Erythroblast (primary cell): ENCODE results near the gene AMPD2.

Experiments used
- GATA1 ChIP-seq: IDR thresholded peaks from 2 replicates; pipeline ENCODE4 v1.6.1; 2011; ENCODE audit warnings: low read depth, mild to moderate bottlenecking, control low read depth, low read length, moderate library complexity
- POLR2A ChIP-seq: IDR thresholded peaks from 2 replicates; pipeline ENCODE4 v1.6.1; 2011; ENCODE audit warnings: mild to moderate bottlenecking, low read length

GRCh38 chr1:109669246-109669948, 49.8 kb downstream of the AMPD2 start:
- no peak for TF ChIP-seq POLR2A
- no peak for TF ChIP-seq GATA1
